Activated naive CD4-positive, alpha-beta T cell treated with anti-CD3 and anti-CD28 coated beads for 36 hours (primary cell): Measurements from ENCODE around the gene ABHD14A. TPM values are rescaled to one million over a fixed set of nuclear protein-coding genes. Genes with fewer than 3 reads are reported as not detected.
"Not testable (repeated sequence)": the region's sequence is repeated elsewhere in the genome, so short reads cannot be mapped to it uniquely, and the experiment has no call there.

ENCODE experiments used
- CTCF ChIA-PET: fragments of 350-600 bp; sonication (Branson Sonifier 250); formaldehyde crosslinking; loops from one replicate; lab custom pipeline; 2021; ENCODE audit warnings: antibody characterized with exemption; lab: Charles Lee
- DNase-seq: peaks from one replicate; pipeline ENCODE4 v3.0.0-alpha.2; 2020
- H3K27ac Mint-ChIP-seq: one replicate; pipeline ENCODE4 v1.8.0; 2021; ENCODE audit warnings: mild to moderate bottlenecking, mixed read lengths
- H3K27me3 Mint-ChIP-seq: one replicate; pipeline ENCODE4 v1.8.0; 2021; ENCODE audit warnings: low read depth, mixed read lengths
- H3K36me3 Mint-ChIP-seq: one replicate; pipeline ENCODE4 v1.8.0; 2021; ENCODE audit warnings: low read depth, mixed read lengths
- H3K4me1 Mint-ChIP-seq: one replicate; pipeline ENCODE4 v1.8.0; 2021; ENCODE audit warnings: low read depth, mixed read lengths
- H3K4me3 Mint-ChIP-seq: one replicate; pipeline ENCODE4 v1.8.0; 2021; ENCODE audit warnings: mild to moderate bottlenecking, moderate library complexity, mixed read lengths
- H3K9me3 Mint-ChIP-seq: one replicate; pipeline ENCODE4 v1.8.0; 2021; ENCODE audit warnings: mixed read lengths
- intact Hi-C: fragments of 100-400 bp; cut with micrococcal nuclease; formaldehyde crosslinking; loops from one replicate; pipeline ENCODE4 v1.15.1; 2023
- total RNA-seq, 2 experiments: library from RNA; stranded (reverse); gene quantifications; one replicate each; pipeline ENCODE4 v1.2.3, GENCODE V29; 2021

The ABHD14A gene
- total RNA-seq, 2 experiments from 2014 or later, result 5.4 to 5.7 TPM

- DNase-seq, result no peak
- Mint-ChIP-seq H3K27me3 (no peaks in the 10 kb centered on the region), H3K4me3 (peak overlapping the region; percentile 95), H3K36me3 (peaks cover 2% of the 10 kb centered on the region), H3K9me3 (no peaks in the 10 kb centered on the region), H3K4me1 (peaks cover 29% of the 10 kb centered on the region), H3K27ac (peak overlapping the region; percentile 91)
- intact Hi-C loops, result loop anchor here (1.0 to 5.0 kb wide), 6 partner anchors 9 to 554 kb away; partner anchors contain the start of genes ABHD14B, GLYCTK, PARP3 and POC1A
- CTCF ChIA-PET, result interaction anchor here (1.1 to 3.9 kb wide), 9 partner anchors 8 to 237 kb away, joined by 4 to 40 read pairs (median 5); partner anchors contain the start of genes ABHD14B, DUSP7, PARP3 and RRP9
These were observed 8.9 kb downstream of the ABHD14A start for GRCh38 chr3:51983578-51984268.

GRCh38 chr3:51984269-51984647 is 9.4 kb downstream of the ABHD14A start:
- Mint-ChIP-seq H3K27me3 (no peaks in the 10 kb centered on the region), H3K9me3 (no peaks in the 10 kb centered on the region), H3K4me3 (peak overlapping the region; percentile 95), H3K4me1 (peaks cover 29% of the 10 kb centered on the region), H3K27ac (peak overlapping the region; percentile 36), H3K36me3 (peaks cover 2% of the 10 kb centered on the region)
- no peak for DNase-seq
- intact Hi-C loops, result loop anchor here (5.0 kb wide), 2 partner anchors 303 to 553 kb away; partner anchors contain the start of genes GLYCTK and UQCC5
- CTCF ChIA-PET, result interaction anchor here (1.9 to 3.9 kb wide), 2 partner anchors 11 to 72 kb away, joined by 4 to 40 read pairs; partner anchors contain the start of genes ABHD14B and DUSP7

DNA sequence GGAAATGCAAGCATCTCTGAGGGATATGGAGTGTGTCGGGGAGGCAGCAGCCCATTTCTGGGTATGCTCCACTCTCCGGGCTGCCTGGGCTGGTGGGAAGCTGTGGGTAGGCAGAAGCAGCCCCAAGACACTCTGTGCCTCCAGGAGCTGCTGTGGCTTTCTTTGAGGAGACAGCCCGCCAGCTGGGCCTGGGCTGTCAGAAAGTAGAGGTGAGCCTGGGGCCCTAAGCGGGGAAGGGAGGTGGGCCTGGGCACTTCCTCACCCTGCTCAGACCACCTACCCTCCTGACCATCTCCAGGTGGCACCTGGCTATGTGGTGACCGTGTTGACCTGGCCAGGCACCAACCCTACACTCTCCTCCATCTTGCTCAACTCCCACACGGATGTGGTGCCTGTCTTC is 10.2 kb downstream of the ABHD14A start:
- peak overlapping the region; percentile 31 for H3K27ac Mint-ChIP-seq
- intact Hi-C loops, result no loop called here
- CTCF ChIA-PET, result interaction anchor here (0.6 to 1.9 kb wide), 2 partner anchors 71 to 235 kb away, joined by 3 to 4 read pairs; partner anchors contain the start of gene DUSP7

DNA sequence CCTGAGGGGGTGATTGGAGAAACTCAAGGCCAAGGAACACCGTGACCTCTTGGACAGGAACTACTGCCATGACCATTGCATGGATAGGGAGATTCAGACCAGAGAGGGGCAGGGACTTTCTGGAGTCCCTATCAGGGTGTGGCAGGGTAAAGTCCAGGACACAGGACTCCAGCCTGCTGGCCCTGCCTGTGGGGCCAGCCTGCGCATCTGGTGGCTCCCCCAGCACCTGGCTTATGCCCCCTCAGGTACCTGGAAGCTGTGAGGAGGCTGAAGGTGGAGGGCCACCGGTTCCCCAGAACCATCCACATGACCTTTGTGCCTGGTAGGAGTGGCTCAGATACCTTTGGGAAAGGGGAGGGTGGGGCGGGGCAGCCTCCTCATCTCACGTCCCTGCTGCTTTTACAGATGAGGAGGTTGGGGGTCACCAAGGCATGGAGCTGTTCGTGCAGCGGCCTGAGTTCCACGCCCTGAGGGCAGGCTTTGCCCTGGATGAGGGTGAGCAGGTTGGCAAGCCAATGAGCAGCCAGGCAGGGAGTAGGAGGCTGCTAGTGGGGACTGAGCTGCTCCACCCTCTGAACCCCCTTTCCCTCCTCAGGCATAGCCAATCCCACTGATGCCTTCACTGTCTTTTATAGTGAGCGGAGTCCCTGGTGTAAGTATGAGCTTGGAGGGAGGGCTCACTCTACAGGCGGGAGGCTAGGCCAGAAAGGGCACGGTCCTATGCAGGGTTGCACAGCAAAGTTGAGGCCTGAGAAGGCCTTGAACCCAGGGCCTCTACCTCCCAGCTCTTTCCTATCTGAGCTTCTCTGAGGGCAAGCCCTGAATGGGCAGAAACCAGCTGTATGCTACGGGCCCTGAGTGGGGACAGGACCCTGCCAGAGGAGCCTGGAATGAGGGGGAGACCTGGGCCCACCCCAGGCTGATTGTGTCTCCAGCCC is 11.4 kb downstream of the ABHD14A start:
- Mint-ChIP-seq H3K9me3 (no peaks in the 10 kb centered on the region), H3K27ac (no peak overlapping the region), H3K4me3 (no peak overlapping the region), H3K36me3 (peaks cover 4% of the 10 kb centered on the region), H3K4me1 (peaks cover 28% of the 10 kb centered on the region), H3K27me3 (no peaks in the 10 kb centered on the region)
- intact Hi-C loops, result no loop called here
- no peak for DNase-seq
- CTCF ChIA-PET, result interaction anchor here (1.1 kb wide), 1 partner anchor 159 kb away, joined by 3 read pairs; no protein-coding TSS in a partner anchor

More for the DNA sequence above, 10.2 kb downstream of the ABHD14A start:
- peaks cover 2% of the 10 kb centered on the region for H3K36me3 Mint-ChIP-seq
- H3K9me3 Mint-ChIP-seq, result no peaks in the 10 kb centered on the region
- peak overlapping the region; percentile 16 for H3K4me3 Mint-ChIP-seq
- H3K27me3 Mint-ChIP-seq, result no peaks in the 10 kb centered on the region
- H3K4me1 Mint-ChIP-seq, result peaks cover 29% of the 10 kb centered on the region
- DNase-seq, result no peak

DNA sequence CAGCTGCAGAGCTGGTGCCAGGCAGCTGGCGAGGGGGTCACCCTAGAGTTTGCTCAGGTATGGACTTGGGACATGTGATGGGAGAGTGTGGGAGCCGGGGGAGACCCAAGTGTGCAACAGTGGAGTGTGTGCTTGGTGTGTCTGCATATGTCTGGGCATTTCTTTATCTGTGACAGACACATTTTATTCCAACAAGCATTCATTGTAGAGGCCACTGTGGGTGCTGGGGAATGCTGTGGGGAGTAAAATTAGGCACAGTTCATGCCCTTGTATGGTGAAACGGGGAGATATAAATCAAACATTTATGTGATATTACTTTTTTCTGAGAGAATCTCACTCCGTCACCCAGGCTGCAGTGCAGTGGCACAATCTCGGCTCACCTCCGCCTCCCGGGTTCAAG is 12.7 kb downstream of the ABHD14A start:
- no peak overlapping the region for H3K4me3 Mint-ChIP-seq
- H3K9me3 Mint-ChIP-seq, result no peaks in the 10 kb centered on the region
- no peak for DNase-seq
- H3K27me3 Mint-ChIP-seq, result no peaks in the 10 kb centered on the region
- CTCF ChIA-PET, result interaction anchor here (1.1 kb wide), 1 partner anchor 157 kb away, joined by 3 read pairs; no protein-coding TSS in a partner anchor
- peaks cover 23% of the 10 kb centered on the region for H3K4me1 Mint-ChIP-seq
- intact Hi-C loops, result no loop called here
- H3K36me3 Mint-ChIP-seq, result peaks cover 13% of the 10 kb centered on the region
- no peak overlapping the region for H3K27ac Mint-ChIP-seq

DNA sequence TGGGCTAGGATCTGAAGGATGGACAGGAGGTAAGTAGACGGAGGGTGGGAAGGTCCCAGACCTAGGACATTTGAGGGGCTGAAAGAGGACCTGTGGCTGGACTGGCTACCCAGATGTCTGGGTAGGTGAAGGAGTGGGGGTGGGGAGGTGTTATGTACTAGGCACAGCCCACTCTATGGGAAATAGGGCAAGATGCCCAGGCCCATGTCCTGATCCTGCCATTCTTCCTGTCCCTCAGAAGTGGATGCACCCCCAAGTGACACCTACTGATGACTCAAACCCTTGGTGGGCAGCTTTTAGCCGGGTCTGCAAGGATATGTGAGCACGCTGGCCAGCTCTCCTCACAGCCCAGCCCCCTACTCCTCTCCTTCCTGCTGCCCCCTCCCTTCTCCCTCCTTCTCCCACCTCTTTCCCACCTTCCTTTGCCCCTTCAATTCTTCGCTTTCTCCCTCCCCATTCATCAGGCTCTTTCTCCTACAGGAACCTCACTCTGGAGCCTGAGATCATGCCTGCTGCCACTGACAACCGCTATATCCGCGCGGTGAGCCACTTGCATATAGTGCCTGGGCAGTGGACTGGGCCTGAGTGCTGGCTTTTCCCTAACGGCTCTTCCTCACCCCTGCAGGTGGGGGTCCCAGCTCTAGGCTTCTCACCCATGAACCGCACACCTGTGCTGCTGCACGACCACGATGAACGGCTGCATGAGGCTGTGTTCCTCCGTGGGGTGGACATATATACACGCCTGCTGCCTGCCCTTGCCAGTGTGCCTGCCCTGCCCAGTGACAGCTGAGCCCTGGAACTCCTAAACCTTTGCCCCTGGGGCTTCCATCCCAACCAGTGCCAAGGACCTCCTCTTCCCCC is 13.7 kb downstream of the ABHD14A start:
- intact Hi-C loops, result no loop called here
- peak overlapping the region; percentile 24 for H3K27ac Mint-ChIP-seq
- H3K4me1 Mint-ChIP-seq, result peaks cover 25% of the 10 kb centered on the region

DNA sequence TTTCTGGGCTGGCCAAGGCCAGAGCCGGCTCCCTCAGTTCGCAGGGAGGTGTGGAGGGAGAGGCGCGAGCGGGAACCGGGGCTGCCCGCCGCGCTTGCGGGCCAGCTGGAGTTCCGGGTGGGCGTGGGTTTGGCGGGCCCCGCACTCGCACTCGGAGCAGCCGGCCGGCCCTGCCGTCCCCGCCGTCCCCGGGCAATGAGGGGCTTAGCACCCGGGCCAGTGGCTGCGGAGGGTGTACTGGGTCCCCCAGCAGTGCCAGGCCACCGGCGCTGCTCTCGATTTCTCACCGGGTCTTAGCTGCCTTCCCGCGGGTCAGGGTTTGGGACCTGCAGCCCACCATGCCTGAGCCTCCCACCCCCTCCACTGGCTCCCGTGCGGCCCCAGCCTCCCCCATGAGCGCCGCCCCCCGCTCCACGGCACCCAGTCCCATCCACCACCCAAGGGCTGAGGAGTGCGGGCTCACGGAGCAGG is 15.7 kb downstream of the ABHD14A start:
- H3K36me3 Mint-ChIP-seq, result peaks cover 39% of the 10 kb centered on the region
- intact Hi-C loops, result loop anchor here (10.0 kb wide), 1 partner anchor 694 kb away; the partner anchor contains the start of genes GNL3 and PBRM1
- DNase-seq, H3K4me3 Mint-ChIP-seq, H3K9me3 Mint-ChIP-seq, H3K27me3 Mint-ChIP-seq, H3K27ac Mint-ChIP-seq: not testable (repeated sequence)
- peaks cover 26% of the 10 kb centered on the region for H3K4me1 Mint-ChIP-seq
- CTCF ChIA-PET, result interaction anchor here (0.6 to 1.6 kb wide), 4 partner anchors 8 to 274 kb away, joined by 3 to 11 read pairs (median 4); partner anchors contain the start of gene ACY1

More for the DNA sequence above, 13.7 kb downstream of the ABHD14A start:
- Mint-ChIP-seq H3K27me3 (no peaks in the 10 kb centered on the region), H3K4me3 (no peak overlapping the region), H3K36me3 (peaks cover 21% of the 10 kb centered on the region), H3K9me3 (no peaks in the 10 kb centered on the region)
- CTCF ChIA-PET, result no interaction called here
- no peak for DNase-seq

- Mint-ChIP-seq H3K36me3 (peaks cover 43% of the 10 kb centered on the region), H3K4me1 (peaks cover 28% of the 10 kb centered on the region), H3K4me3 (peak overlapping the region; percentile 98), H3K27ac (peak overlapping the region; percentile 53), H3K9me3 (no peaks in the 10 kb centered on the region), H3K27me3 (no peaks in the 10 kb centered on the region)
- no peak for DNase-seq
- CTCF ChIA-PET, result interaction anchor here (0.7 to 1.7 kb wide), 5 partner anchors 9 to 152 kb away, joined by 3 to 11 read pairs (median 5); partner anchors contain the start of genes ABHD14A, ABHD14B and ACY1
- intact Hi-C loops, result loop anchor here (10.0 kb wide), 1 partner anchor 693 kb away; the partner anchor contains the start of genes GNL3 and PBRM1
These were observed 17.3 kb downstream of the ABHD14A start for GRCh38 chr3:51992017-51992682.

GRCh38 chr3:51993657-51994056 is 18.8 kb downstream of the ABHD14A start:
- not testable (repeated sequence) for H3K27me3 Mint-ChIP-seq, H3K9me3 Mint-ChIP-seq, DNase-seq
- intact Hi-C loops, result loop anchor here (1.0 to 10.0 kb wide), 3 partner anchors 46 to 691 kb away; partner anchors contain the start of genes GNL3, PBRM1 and POC1A
- H3K36me3 Mint-ChIP-seq, result peaks cover 43% of the 10 kb centered on the region
- peaks cover 28% of the 10 kb centered on the region for H3K4me1 Mint-ChIP-seq
- CTCF ChIA-PET, result interaction anchor here (1.1 kb wide), 1 partner anchor 232 kb away, joined by 3 read pairs; the partner anchor contains the start of gene TLR9
- peak overlapping the region; percentile 98 for H3K4me3 Mint-ChIP-seq
- H3K27ac Mint-ChIP-seq, result peak overlapping the region; percentile 100

DNA sequence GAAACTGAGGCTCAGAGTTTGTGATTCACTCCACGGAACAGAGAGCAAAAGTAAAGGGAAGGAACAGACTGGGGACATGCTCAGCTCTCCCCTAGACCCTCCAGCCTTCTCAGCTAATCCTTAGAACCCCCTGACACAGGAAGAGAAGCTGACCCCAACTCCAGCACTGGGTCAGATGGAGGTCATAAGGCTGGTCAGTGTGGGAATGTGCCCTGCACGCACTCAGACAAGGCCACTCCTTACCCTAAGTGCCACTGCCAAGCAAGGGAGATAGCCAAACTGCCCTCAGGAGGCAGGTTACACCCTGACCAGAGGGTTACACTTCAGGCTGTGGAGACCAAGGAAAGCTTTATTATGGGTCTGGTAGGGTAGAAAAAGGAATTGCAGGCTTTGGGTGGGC is 19.7 kb downstream of the ABHD14A start:
- Mint-ChIP-seq H3K27ac (peak overlapping the region; percentile 100), H3K27me3 (no peaks in the 10 kb centered on the region), H3K9me3 (no peaks in the 10 kb centered on the region), H3K4me1 (peaks cover 28% of the 10 kb centered on the region), H3K4me3 (peak overlapping the region; percentile 98), H3K36me3 (peaks cover 43% of the 10 kb centered on the region)
- intact Hi-C loops, result loop anchor here (1.0 to 10.0 kb wide), 3 partner anchors 47 to 690 kb away; partner anchors contain the start of genes GNL3, PBRM1 and POC1A
- CTCF ChIA-PET, result interaction anchor here (1.2 to 1.6 kb wide), 2 partner anchors 12 to 52 kb away, joined by 4 to 6 read pairs; partner anchors contain the start of genes ACY1, PARP3 and RRP9
- no peak for DNase-seq
